GM12874 (cell line): ENCODE measurements around the gene SLC2A4RG.

Source experiments
- TF ChIP-seq, protein P1 (sequence below): IDR thresholded peaks from 2 replicates; pipeline ENCODE4 v1.5.1; 2011; ENCODE audit warnings: low read depth, mild to moderate bottlenecking, control low read depth, low read length, moderate library complexity; ENCODE audit not compliant: insufficient read depth

SLC2A4RG gene

DNA sequence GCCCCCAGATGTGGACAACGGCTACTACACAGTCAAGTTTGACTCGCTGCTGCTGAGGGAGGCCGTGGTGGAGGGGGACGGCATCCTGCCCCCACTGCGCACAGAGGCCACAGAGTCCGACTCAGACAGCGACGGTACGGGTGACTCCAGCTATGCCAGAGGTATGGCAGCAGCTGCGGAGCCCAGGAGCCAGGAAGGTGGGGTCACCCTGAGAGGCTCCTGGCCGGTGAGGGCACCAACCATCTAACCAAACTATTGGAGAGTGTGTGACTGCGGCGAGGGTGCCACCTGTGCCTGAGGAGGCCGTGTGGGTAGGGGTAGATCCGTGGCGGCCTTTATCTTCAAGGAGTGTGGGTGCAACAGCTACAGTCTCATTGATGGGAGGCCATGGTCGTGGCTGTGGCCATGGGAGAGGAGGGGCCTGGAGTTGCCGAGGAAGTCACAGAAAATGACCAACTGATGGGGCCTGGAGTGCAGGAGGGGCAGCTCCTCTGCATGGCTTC is 5.9 kb upstream of the SLC2A4RG start:
- TF ChIP-seq, protein P1, sequence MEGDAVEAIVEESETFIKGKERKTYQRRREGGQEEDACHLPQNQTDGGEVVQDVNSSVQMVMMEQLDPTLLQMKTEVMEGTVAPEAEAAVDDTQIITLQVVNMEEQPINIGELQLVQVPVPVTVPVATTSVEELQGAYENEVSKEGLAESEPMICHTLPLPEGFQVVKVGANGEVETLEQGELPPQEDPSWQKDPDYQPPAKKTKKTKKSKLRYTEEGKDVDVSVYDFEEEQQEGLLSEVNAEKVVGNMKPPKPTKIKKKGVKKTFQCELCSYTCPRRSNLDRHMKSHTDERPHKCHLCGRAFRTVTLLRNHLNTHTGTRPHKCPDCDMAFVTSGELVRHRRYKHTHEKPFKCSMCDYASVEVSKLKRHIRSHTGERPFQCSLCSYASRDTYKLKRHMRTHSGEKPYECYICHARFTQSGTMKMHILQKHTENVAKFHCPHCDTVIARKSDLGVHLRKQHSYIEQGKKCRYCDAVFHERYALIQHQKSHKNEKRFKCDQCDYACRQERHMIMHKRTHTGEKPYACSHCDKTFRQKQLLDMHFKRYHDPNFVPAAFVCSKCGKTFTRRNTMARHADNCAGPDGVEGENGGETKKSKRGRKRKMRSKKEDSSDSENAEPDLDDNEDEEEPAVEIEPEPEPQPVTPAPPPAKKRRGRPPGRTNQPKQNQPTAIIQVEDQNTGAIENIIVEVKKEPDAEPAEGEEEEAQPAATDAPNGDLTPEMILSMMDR = no peak

GRCh38 chr20:63734111-63734945 is 5.2 kb upstream of the SLC2A4RG start:
- TF ChIP-seq, protein P1 = no peak

DNA sequence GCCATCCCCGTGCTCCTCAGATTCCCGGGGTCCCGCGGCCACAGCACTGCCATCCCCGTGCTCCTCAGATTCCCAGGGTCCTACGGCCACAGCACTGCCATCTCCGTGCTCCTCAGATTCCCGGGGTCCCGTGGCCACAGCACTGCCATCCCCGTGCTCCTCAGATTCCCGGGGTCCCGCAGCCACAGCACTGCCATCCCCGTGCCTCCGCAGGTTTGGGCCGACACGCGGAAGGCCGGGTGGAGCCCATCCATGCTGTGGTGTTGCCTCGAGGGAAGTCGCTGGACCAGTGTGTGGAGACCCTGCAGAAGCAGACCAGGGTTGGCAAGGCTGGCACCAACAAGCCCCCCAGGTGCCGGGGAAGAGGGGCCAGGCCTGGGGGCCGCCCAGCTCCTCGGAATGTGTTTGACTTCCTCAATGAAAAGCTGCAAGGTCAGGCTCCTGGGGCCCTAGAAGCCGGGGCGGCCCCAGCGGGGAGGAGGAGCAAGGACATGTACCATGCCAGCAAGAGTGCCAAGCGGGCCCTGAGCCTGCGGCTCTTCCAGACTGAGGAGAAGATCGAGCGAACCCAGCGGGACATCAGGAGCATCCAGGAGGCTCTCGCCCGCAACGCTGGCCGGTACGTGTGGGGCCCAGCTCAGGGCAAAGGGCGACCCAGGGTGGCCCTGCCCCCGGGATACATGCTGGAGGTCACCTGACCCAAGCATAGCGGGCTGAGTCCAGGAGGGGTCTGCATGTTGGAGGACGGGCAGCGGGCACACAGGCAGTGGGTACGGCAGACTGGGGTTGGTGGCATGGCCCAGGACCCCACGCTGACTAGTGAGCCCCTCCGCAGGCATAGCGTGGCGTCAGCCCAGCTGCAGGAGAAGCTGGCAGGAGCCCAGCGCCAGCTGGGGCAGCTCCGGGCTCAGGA is 4.4 kb upstream of the SLC2A4RG start:
- TF ChIP-seq, protein P1 = no peak

DNA sequence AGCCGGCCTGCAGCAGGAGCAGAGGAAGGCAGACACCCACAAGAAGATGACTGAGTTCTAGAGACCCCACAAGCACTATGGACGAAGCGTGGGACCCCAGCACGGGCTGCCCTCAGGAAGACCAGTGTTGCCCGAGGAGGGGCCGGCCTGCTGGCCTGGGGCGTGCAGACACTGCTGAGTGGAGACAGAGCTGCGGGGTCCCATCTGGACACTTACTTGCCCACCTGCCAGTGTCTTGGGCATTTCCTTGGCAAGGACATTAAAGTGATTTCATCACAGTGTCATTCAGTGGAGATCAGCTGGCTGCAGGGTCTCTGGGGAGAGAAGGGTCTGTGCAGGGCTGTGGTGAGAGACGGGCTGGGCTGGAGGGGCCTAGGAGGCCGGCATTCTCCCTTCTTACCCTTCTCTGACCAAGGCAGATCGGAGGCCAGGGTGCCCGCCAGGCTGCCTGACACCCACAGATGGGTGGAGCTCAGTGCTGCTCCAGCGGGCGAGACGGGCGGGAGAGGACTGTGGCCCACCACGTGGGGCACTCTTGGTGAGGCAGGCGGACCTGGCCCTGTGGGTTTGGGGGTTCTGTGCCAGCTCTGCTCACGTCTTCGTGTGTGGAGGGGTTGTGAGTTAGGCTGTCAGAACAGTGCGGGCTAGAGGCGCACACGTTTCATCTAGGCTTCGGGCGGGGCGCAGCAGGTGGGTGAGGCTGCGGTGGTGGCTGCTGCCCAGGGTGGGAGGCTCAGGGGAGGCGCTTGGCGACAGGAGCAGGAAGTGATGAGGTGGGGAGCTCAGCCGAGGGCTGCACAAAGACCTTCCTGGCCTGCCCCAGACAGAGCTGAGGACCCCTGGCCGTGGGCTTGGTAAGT is 3.5 kb upstream of the SLC2A4RG start, which contains the start of gene LIME1:
Gene LIME1, plus strand, starts transcription at position 806 of the 860 bp plus-strand sequence. CDS start 886 bp downstream, outside the sequence.
- TF ChIP-seq, protein P1 = no peak

GRCh38 chr20:63736893-63737694 is 2.5 kb upstream of the SLC2A4RG start:
- TF ChIP-seq, protein P1 = peak; percentile 12; the same call in 1 of the 2 replicates

GRCh38 chr20:63737695-63737944 is 2.0 kb upstream of the SLC2A4RG start:
- TF ChIP-seq, protein P1 = no peak
